Fibroblast of the aortic adventitia (primary cell): ENCODE data around the gene CYP27A1. TPM values are rescaled to one million over a fixed set of nuclear protein-coding genes. Genes with fewer than 3 reads are reported as not detected.

ENCODE experiments used
- DNase-seq: peaks from one replicate; pipeline ENCODE4 v3.0.0-alpha.2; 2010; ENCODE audit warnings: low read depth
- H3K4me3 ChIP-seq: 2 replicates; pipeline ENCODE4 v1.5.1; 2011; ENCODE audit warnings: low read depth, mild to moderate bottlenecking, control low read depth, low read length, moderate library complexity
- total RNA-seq: library from RNA; depleted of rRNA; stranded (reverse); fragments of >200 nt; gene quantifications from 2 replicates; pipeline ENCODE4 v1.2.3, GENCODE V29; 2012; ENCODE audit warnings: low replicate concordance
- TF ChIP-seq, protein P1 (sequence below): IDR thresholded peaks from 2 replicates; pipeline ENCODE4 v1.5.1; 2011; ENCODE audit warnings: mild to moderate bottlenecking, low read length, control low read depth, inconsistent platforms; ENCODE audit not compliant: insufficient read depth

CYP27A1 gene
- total RNA-seq, 1 donor: 10.5 TPM

DNA sequence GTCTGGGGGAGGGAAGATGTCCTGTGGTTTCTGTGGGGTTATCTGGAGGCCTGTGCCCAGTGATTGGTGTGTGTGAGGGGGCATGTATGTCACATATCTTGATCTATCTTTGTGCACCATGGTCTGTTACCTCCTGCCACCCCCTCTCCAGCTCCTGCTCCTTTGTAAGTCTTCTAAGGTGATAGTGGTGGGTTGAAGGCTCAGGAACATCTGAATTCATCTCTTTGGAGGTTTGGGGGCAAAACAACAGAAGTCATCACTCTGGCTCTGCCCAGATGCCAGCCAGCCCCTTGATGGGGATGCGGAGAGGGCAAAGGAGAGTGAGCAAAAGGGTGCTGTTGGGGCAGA, 74.9 kb downstream of the CYP27A1 start:
- TF ChIP-seq, protein P1, sequence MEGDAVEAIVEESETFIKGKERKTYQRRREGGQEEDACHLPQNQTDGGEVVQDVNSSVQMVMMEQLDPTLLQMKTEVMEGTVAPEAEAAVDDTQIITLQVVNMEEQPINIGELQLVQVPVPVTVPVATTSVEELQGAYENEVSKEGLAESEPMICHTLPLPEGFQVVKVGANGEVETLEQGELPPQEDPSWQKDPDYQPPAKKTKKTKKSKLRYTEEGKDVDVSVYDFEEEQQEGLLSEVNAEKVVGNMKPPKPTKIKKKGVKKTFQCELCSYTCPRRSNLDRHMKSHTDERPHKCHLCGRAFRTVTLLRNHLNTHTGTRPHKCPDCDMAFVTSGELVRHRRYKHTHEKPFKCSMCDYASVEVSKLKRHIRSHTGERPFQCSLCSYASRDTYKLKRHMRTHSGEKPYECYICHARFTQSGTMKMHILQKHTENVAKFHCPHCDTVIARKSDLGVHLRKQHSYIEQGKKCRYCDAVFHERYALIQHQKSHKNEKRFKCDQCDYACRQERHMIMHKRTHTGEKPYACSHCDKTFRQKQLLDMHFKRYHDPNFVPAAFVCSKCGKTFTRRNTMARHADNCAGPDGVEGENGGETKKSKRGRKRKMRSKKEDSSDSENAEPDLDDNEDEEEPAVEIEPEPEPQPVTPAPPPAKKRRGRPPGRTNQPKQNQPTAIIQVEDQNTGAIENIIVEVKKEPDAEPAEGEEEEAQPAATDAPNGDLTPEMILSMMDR: no peak
- no peak overlapping the region for H3K4me3 ChIP-seq
- no peak for DNase-seq

DNA sequence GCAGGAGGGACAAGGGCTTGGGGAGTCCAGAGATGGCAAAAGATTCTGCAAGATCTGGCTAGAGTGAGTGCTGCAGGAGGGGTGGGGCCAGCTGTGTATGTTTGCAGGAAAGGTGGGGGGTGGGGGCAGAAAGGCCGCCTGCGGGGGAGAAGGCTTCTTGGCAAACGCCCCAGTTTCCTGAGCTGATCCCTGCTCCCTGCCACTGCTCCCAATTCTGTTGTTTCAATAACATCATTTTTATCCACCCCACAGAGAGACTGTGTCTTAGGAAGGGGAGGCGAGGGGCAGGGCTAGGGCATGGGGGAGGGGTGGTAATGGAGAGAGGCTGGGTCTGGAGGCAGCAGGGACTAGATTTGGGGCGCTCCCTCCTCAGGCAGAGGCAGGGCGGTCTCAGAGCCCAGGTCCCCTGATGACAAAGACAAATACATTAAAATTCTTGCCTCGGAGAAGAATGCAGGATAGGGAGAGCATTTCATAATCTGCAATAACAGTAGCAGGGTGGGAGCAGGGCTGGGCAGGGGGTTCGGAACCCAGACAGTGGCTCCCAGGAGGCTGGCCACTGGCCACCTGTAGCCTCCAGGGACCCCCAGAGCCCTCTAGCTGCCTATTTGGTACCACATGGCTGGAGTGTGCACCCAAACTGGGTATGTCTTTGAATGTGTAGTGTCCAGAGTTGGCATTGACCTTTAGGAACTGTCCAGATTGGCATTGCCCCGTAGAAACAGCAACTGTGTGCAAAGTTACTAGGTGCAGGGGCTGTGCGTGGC, 75.6 kb downstream of the CYP27A1 start:
- H3K4me3 ChIP-seq: no peak overlapping the region
- TF ChIP-seq, protein P1: no peak
- DNase-seq: no peak

DNA sequence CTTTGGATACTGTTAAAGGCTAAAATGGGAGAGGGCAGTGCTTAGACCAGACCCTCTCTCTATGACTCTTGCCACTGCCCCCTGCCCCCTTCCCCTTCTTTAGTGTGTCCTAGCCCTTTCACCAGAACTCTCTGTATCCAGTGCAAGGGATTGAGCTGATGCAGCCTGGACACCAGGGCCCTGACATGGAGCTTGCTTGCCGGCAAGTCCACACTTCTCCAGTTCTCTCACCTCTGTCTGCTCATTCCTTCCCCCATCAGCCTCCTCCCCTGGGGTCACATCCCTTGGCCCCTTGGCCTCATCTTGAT, 76.1 kb downstream of the CYP27A1 start:
- no peak for DNase-seq
- H3K4me3 ChIP-seq: no peak overlapping the region
- TF ChIP-seq, protein P1: no peak

DNA sequence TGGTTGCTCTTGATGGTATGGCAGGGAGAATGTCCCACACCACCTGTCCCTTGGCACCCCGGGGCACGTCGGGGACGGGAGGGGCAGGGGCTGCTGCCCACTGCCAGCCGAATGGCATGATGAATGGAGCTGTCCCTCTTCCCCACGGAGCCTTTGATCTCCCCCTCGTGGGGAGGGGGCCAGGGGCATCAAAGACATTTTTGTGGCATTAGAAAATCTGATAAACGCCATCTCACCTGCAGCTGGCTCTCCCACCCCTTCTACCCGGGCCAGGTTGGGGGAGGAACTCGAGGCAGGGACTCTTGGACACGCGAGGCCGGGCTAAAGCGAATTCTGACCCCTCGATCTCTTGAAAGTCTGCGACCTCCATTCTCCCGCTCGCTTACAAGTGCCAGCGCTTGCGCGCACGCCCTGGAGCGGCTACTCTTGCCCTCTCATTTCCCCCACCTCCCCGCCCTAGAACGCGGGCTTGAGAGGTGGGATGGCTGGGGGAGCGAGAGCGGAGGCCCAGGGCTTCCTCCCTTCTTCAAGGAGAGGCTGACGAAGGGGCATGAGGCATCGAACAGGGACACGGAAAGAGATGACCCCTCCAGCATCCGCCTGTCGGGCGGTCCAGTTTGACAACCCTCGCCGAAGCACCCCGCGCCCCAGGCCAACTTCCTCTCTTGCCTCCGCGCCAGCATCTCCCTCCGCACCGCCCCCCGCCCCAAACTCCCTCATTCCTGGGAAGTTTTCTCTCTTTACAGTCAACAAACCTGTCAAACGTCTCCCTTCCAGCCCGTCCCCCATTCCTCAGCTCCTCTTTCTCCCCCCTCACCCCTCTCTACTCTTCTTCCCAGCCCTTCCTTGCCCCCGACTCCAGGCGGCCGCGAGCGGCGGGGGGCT, 77.0 kb downstream of the CYP27A1 start:
- DNase-seq: no peak
- no peak overlapping the region for H3K4me3 ChIP-seq
- TF ChIP-seq, protein P1: no peak

DNA sequence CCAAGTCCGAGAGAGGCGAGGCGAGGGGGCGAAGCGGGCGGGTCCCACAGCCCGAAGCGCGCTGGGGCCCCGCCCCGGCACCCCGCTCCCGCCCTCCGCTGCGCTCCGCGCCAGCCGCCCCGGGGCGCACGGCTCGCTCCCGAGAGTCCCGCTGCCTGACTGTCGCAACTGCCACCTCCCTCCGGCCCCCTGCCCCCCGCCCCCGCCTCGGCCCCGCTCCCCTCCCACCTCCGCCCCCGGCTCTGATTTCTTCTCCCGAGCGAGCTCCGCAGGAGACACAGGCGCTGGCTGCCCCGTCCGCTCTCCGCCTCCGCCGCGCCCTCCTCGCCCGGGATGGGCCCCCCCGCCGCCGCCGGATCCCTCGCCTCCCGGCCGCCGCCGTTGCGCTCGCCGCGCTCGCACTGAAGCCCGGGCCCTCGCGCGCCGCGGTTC, 77.6 kb downstream of the CYP27A1 start, which contains the start of gene WNT6:
WNT6 (plus strand) TSS at position 250 of the 432 bp plus-strand sequence. CDS start 233 bp downstream, outside the sequence.
- H3K4me3 ChIP-seq: no peak within 1 kb of the TSS
- TF ChIP-seq, protein P1: no peak
- no peak for DNase-seq

DNA sequence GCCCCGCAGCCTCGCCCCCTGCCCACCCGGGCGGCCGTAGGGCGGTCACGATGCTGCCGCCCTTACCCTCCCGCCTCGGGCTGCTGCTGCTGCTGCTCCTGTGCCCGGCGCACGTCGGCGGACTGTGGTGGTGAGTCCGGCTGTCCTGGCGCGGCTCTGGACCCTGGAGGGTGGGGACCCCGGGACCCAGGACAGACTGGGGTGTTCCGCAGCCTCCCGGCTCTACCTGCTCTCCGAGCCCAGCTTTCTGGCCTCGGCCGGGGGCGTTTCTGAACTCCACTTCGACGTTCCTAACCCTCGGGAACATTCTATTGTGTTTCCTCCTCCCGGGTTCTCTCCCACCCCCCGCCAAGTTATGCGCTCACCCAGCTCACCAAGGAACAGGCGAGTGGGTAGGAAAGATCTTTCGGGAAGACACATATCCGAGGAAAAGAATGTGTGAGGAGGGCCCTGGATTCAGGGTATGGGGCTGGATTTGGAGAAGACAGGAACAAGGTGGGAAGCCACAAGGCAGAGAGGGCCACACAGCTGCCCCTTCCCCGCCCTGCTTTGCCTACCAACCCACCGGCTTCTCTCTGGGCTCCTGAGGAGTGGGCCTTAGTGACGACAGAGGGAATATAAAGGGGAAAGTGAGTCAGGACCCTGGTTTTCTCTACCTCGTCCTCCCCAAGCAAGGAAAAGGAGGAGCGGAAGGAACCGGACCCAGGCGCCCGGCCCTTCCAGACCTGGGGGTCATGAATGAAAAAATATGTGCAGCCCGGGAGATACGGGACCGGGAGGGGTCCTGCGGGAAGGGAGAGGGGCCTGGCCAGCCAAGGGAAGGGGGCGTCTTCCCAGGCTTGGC, 78.3 kb downstream of the CYP27A1 start:
- no peak for DNase-seq
- H3K4me3 ChIP-seq: no peak overlapping the region
- TF ChIP-seq, protein P1: no peak
